Measurements from ENCODE around the gene PRKAR1B.

GRCh38 chr7:628826-629225 lies 98.3 kb downstream of the PRKAR1B start:
- TF ChIP-seq CTCF (IDR thresholded peaks at IDR 0.05 in 8 of 11, conservative IDR thresholded peaks at IDR 0.05 in 3 of 11) (no peak), POLR2A (IDR thresholded peaks at IDR 0.05) (no peak)
